Body of pancreas (tissue), 4 donors: ENCODE data around the gene SMARCA2.
A peak's percentile ranks its signal among the peaks of the same experiment; 100 is the strongest.
"Not testable (repeated sequence)": the region's sequence is repeated elsewhere in the genome, so short reads cannot be mapped to it uniquely, and the experiment has no call there.

Experiments
- POLR2A ChIP-seq, 3 donors: fragments of 450-650 bp; IDR thresholded peaks; one replicate each; pipeline ENCODE4 v1.6.1; 2016; ENCODE audit warnings: antibody characterized with exemption in 3 of 3, mild to moderate bottlenecking in 2 of 3
- TF ChIP-seq, protein P1 (sequence below), 7 experiments: fragments of 450-650 bp in 4 of 7; fragments of 200-600 bp in 3 of 7; sonication (generic) in 3 of 7; IDR thresholded peaks; one replicate each; pipeline ENCODE4 v1.5.1; 2016 to 2019; ENCODE audit warnings: antibody characterized with exemption in 7 of 7

DNA sequence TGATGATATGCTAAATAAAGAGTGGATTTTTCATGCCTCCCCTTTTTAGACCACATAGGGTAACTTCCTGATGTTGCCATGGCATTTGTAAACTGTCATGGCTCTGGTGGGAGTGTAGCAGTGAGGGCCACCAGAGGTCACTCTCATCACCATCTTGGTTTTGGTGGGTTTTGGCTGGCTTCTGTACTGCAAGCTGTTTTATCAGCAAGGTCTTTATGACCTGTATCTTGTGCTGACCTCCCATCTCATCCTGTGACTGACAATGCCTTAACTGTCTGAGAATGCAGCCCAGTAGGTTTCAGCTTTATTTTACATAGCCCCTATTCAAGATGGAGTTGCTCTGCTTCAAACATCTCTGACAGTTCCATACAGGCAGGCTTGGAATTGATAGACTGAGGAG is 131.6 kb downstream of the SMARCA2 start:
- TF ChIP-seq, protein P1, sequence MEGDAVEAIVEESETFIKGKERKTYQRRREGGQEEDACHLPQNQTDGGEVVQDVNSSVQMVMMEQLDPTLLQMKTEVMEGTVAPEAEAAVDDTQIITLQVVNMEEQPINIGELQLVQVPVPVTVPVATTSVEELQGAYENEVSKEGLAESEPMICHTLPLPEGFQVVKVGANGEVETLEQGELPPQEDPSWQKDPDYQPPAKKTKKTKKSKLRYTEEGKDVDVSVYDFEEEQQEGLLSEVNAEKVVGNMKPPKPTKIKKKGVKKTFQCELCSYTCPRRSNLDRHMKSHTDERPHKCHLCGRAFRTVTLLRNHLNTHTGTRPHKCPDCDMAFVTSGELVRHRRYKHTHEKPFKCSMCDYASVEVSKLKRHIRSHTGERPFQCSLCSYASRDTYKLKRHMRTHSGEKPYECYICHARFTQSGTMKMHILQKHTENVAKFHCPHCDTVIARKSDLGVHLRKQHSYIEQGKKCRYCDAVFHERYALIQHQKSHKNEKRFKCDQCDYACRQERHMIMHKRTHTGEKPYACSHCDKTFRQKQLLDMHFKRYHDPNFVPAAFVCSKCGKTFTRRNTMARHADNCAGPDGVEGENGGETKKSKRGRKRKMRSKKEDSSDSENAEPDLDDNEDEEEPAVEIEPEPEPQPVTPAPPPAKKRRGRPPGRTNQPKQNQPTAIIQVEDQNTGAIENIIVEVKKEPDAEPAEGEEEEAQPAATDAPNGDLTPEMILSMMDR (IDR thresholded peaks at IDR 0.05) = peak in 2 of 7 experiments; percentile 26 to 29
- not testable (repeated sequence) for TF ChIP-seq POLR2A (IDR thresholded peaks at IDR 0.05)
